Gastrocnemius medialis (tissue), 4 donors: ENCODE measurements around the gene KLRB1.

Source experiments
- CTCF ChIP-seq, 5 experiments: fragments of 450-650 bp in 3 of 5; fragments of 200-600 bp in 2 of 5; sonication (generic) in 2 of 5; IDR thresholded peaks in 4 of 5; conservative IDR thresholded peaks in 1 of 5; 1 replicate in 4 of 5; 2 replicates in 1 of 5; pipeline ENCODE4 v1.5.1; 2016 to 2019; ENCODE audit warnings: antibody characterized with exemption in 5 of 5, mild to moderate bottlenecking in 3 of 5, moderate library complexity in 3 of 5
- POLR2A ChIP-seq, 2 donors: fragments of 450-650 bp; IDR thresholded peaks; one replicate each; pipeline ENCODE4 v1.6.1; 2017; ENCODE audit warnings: antibody characterized with exemption in 2 of 2, mild to moderate bottlenecking in 2 of 2, moderate library complexity in 2 of 2

- TF ChIP-seq POLR2A (IDR thresholded peaks at IDR 0.05) (no peak), CTCF (IDR thresholded peaks at IDR 0.05 in 4 of 5, conservative IDR thresholded peaks at IDR 0.05 in 1 of 5) (no peak)
Observed at GRCh38 chr12:9625019-9625418, 17.3 kb upstream of the KLRB1 start.
